Spleen (tissue), 11 donors: Measurements from ENCODE around the gene S100A6. TPM values are rescaled to one million over a fixed set of nuclear protein-coding genes. Genes with fewer than 3 reads are reported as not detected.
A peak's percentile ranks its signal among the peaks of the same experiment; 100 is the strongest.

Experiments used
- DNase-seq: peaks from one replicate; pipeline ENCODE4 v3.0.0-alpha.2; 2020
- H3K27ac ChIP-seq, 8 donors: fragments of 200-600 bp; sonication (generic) in 7 of 8; 1 replicate in 4 of 8; 2 replicates in 4 of 8; pipeline versions ENCODE4 v1.5.0 to v1.8.0; 2016 to 2021; ENCODE audit warnings: inconsistent platforms in 4 of 8, mild to moderate bottlenecking in 4 of 8, moderate library complexity in 1 of 8
- H3K27me3 ChIP-seq, 7 donors: fragments of 200-600 bp; sonication (generic) in 6 of 7; replicated peaks in 1 of 7; 1 replicate in 4 of 7; 2 replicates in 3 of 7; pipeline versions ENCODE4 v1.5.0 to v1.8.0; 2016 to 2021; ENCODE audit warnings: inconsistent platforms in 3 of 7, mild to moderate bottlenecking in 1 of 7
- H3K36me3 ChIP-seq, 6 donors: fragments of 200-600 bp; sonication (generic) in 5 of 6; 1 replicate in 4 of 6; 2 replicates in 2 of 6; pipeline versions ENCODE4 v1.5.0 to v1.8.0; 2016 to 2021; ENCODE audit warnings: inconsistent platforms in 2 of 6
- H3K4me1 ChIP-seq, 6 donors: fragments of 200-600 bp; sonication (generic) in 5 of 6; 1 replicate in 3 of 6; 2 replicates in 3 of 6; pipeline versions ENCODE4 v1.5.0 to v1.8.0; 2016 to 2021; ENCODE audit warnings: inconsistent platforms in 3 of 6
- H3K4me3 ChIP-seq, 8 donors: fragments of 200-600 bp; sonication (generic) in 7 of 8; 1 replicate in 4 of 8; 2 replicates in 4 of 8; pipeline versions ENCODE4 v1.5.0 to v1.8.0; 2016 to 2021; ENCODE audit warnings: inconsistent platforms in 4 of 8, mild to moderate bottlenecking in 4 of 8, moderate library complexity in 2 of 8
- H3K9me3 ChIP-seq, 8 donors: fragments of 200-600 bp; sonication (generic) in 7 of 8; 1 replicate in 4 of 8; 2 replicates in 4 of 8; pipeline versions ENCODE4 v1.5.0 to v1.8.0; 2016 to 2021; ENCODE audit warnings: inconsistent platforms in 4 of 8
- POLR2A ChIP-seq, 3 donors: fragments of 450-650 bp; IDR thresholded peaks; one replicate each; pipeline ENCODE4 v1.5.1; 2017; ENCODE audit warnings: antibody characterized with exemption in 3 of 3, mild to moderate bottlenecking in 1 of 3
- POLR2AphosphoS5 ChIP-seq, 3 donors: sonication (generic); formaldehyde crosslinking; IDR thresholded peaks; one replicate each; pipeline ENCODE4 v1.5.1; 2017; ENCODE audit warnings: antibody characterized with exemption in 3 of 3
- WGBS, 5 donors: extraction: QIAGEN DNeasy Blood & Tissue Kit in 3 of 5; methylation state at CpG; one replicate each; pipeline versions ENCODE4 v1.1.5 to v1.1.7; 2013 to 2018; 5-methylcytosine and 5-hydroxymethylcytosine counted together
- intact Hi-C: fragments of 100-400 bp; cut with DNase I; formaldehyde crosslinking; loops from one replicate; pipeline ENCODE4 v1.15.0; 2023; ENCODE audit warnings: low total_unique reads
- polyA plus RNA-seq, 3 donors: library from polyadenylated mRNA; stranded (reverse); fragments of 200-250 nt; gene quantifications; one replicate each; pipeline ENCODE4 v1.2.1, GENCODE V29; 2013
- total RNA-seq, 7 donors: library from RNA; depleted of rRNA in 3 of 7; stranded (reverse); fragments of >200 nt in 3 of 7; fragmentation: NEBNext Ultra II Directional in 4 of 7; extraction: Animal tissue kit (Norgen Biotek cat#: 25700) in 4 of 7; gene quantifications; one replicate each; pipeline versions ENCODE4 v1.1.0 to v1.2.1, GENCODE V29; 2016 to 2021
- TF ChIP-seq, protein P1 (sequence below), 11 experiments: fragments of 200-600 bp in 7 of 11; fragments of 450-650 bp in 4 of 11; sonication (generic) in 4 of 11; IDR thresholded peaks in 8 of 11; conservative IDR thresholded peaks in 3 of 11; 1 replicate in 7 of 11; 2 replicates in 4 of 11; pipeline versions ENCODE4 v1.4.0 to v1.8.0; 2016 to 2021; ENCODE audit warnings: antibody characterized with exemption in 11 of 11, inconsistent platforms in 4 of 11, mild to moderate bottlenecking in 1 of 11
- donor health status: healthy with polysubstance abuse.
- donor health status: DM: no; HTN: no; CAD: no; lungs with moderate emphysema.
- donor health status: DM: no; HTN: no; CAD: no.
- donor health status: Bipolar disorder and iron deficiency.
- donor health status: healthy.
- donor health status: DM: no; HTN: no; CAD: no.
- donor health status: DM: yes; HTN: yes; CAD: no.

S100A6 gene
- total and polyA plus RNA-seq, 10 donors = 121 to 779 (median 226) TPM

DNA sequence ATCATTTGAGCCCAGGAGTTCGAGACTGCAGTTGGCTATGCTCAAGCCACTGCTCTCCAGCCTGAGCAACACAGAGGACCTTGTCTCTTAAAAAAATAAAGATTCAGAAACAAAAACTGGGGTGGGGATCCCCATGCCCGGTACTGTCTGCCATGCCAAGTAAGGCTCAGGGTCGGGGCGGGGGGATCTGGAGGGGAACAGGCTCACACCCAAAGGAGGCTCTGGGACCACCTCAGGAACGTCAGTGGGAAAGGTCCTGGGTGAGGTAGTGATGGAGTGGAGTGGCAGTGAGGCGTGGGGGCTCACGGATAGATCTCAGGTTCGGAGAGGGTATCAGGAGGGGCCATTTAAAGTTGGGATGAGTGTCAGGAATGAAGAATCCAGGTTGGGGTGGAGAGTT is 10.6 kb upstream of the S100A6 start:
- no peak for TF ChIP-seq POLR2AphosphoS5 (IDR thresholded peaks at IDR 0.05)
- TF ChIP-seq, protein P1, sequence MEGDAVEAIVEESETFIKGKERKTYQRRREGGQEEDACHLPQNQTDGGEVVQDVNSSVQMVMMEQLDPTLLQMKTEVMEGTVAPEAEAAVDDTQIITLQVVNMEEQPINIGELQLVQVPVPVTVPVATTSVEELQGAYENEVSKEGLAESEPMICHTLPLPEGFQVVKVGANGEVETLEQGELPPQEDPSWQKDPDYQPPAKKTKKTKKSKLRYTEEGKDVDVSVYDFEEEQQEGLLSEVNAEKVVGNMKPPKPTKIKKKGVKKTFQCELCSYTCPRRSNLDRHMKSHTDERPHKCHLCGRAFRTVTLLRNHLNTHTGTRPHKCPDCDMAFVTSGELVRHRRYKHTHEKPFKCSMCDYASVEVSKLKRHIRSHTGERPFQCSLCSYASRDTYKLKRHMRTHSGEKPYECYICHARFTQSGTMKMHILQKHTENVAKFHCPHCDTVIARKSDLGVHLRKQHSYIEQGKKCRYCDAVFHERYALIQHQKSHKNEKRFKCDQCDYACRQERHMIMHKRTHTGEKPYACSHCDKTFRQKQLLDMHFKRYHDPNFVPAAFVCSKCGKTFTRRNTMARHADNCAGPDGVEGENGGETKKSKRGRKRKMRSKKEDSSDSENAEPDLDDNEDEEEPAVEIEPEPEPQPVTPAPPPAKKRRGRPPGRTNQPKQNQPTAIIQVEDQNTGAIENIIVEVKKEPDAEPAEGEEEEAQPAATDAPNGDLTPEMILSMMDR (IDR thresholded peaks at IDR 0.05 in 8 of 11, conservative IDR thresholded peaks at IDR 0.05 in 3 of 11) = no peak
- TF ChIP-seq POLR2A (IDR thresholded peaks at IDR 0.05) = no peak

DNA sequence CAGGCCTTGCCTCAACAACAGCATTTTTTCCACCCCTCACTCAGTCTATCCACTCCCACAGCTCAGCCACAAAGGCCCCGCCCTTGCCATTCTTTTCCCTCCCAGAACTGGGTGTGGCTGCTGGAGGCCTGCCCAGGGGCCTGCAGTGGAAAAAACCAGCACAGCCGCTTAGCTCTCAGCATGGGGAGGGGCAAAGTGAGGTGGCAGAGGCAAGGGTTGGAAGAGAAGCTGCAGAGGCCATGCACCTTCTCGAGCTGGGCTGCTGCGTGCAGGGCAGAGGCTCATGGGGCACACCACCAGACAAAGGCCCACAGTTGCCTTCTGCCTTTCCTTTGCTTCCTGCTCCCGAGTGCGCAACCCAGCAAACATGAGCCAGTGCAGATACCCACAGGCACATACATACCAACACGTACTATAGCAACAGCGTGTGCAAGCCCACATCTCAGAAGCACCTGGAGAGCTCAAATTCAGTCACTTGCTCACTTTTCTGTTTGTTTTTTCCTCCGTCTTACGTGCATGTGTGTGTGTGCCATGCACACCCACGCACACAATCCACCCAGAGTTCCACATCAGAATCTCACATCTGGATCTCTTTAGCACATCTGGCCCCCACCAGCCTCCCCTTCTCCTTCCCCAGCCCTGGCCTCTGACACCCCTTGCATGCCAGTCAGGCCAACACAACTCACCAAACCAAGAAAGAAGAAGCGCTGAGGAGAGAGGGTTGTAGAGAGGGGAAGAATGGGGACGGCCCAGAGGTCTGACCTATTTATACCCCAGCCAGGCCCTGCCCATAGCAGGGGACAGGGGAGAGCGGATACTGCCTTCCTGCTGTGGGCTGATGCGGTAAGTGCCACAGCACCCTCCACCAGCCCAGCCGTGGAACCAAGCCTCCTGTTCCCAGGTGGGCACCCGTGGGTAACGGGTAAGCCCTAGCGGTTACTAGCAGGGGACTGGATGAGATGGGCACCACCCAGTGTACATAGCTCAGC is 9.6 kb upstream of the S100A6 start, which contains the start of gene S100A4:
S100A4 (minus strand) TSS at position 740 of the 989 bp plus-strand sequence. CDS start 1,012 bp downstream, outside the sequence.
- intact Hi-C loops = no loop called here

More for the DNA sequence above, 10.6 kb upstream of the S100A6 start:
- intact Hi-C loops = no loop called here
- H3K36me3 ChIP-seq = peaks cover 0 to 26% (median 0%) of the 10 kb centered on the region in 6 donors
- 90 to 96% (median 91%) methylated on average over 8 of the region's 8 CpGs for WGBS, 5 donors
- DNase-seq = peak; percentile 67
- peak overlapping the region in 2 of 8 donors; percentile 60 to 76 for H3K4me3 ChIP-seq
- no peaks in the 10 kb centered on the region for H3K27me3 ChIP-seq
- peak overlapping the region; percentile 74 to 93 (median 84) for H3K27ac ChIP-seq
- peaks cover 24 to 100% (median 75%) of the 10 kb centered on the region in 6 donors for H3K4me1 ChIP-seq
- no peaks in the 10 kb centered on the region for H3K9me3 ChIP-seq

DNA sequence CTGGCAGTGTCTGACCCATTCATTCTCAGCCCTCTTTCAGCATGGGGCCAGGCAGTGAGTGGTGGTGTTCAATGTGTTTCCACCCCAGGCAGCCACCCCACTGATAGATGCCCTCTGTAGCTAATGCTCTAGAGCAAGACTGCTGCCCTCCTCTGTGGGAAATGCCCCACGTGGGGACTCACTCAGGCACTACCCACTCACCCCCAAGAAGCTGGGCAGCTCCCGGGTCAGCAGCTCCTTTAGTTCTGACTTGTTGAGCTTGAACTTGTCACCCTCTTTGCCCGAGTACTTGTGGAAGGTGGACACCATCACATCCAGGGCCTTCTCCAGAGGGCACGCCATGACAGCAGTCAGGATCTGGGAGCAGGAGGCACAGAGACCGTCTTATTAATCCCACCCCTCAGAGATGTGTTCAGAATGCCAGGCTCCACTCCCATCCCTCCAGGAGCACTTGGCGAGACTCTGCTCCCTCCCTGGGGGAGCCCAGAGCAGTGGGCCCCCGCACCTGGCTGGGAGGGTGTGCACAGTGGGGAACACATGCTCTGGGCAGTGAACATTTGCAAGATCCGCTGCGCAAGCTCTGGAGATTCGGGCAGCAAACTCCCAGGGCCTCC is 8.8 kb upstream of the S100A6 start:
- TF ChIP-seq, protein P1 (IDR thresholded peaks at IDR 0.05 in 8 of 11, conservative IDR thresholded peaks at IDR 0.05 in 3 of 11) = no peak
- no peak for TF ChIP-seq POLR2AphosphoS5 (IDR thresholded peaks at IDR 0.05)
- no peak for TF ChIP-seq POLR2A (IDR thresholded peaks at IDR 0.05)
- H3K27me3 ChIP-seq = no peaks in the 10 kb centered on the region
- peaks cover 30 to 100% (median 85%) of the 10 kb centered on the region in 6 donors for H3K4me1 ChIP-seq
- intact Hi-C loops = no loop called here
- peaks cover 0 to 26% (median 0%) of the 10 kb centered on the region in 6 donors for H3K36me3 ChIP-seq
- H3K27ac ChIP-seq = peak overlapping the region; percentile 74 to 93 (median 84)
- DNase-seq = no peak
- no peaks in the 10 kb centered on the region for H3K9me3 ChIP-seq
- WGBS, 5 donors = 45 to 70% (median 54%) methylated on average over 9 to 10 of the region's 10 CpGs
- H3K4me3 ChIP-seq = peak overlapping the region; percentile 9 to 76 (median 52)

More for the DNA sequence above, 9.6 kb upstream of the S100A6 start, which contains the start of gene S100A4:
- Histone ChIP-seq H3K4me3 (peak within 1 kb of the TSS; percentile 40 to 76 (median 52)), H3K27me3 (no peaks in the 10 kb centered on the region), H3K9me3 (no peaks in the 10 kb centered on the region), H3K4me1 (peaks cover 30 to 100% (median 81%) of the 10 kb centered on the region in 6 donors), H3K27ac (peak within 1 kb of the TSS; percentile 74 to 93 (median 84)), H3K36me3 (peaks cover 0 to 26% (median 0%) of the 10 kb centered on the region in 6 donors)
- 13 to 28% (median 21%) methylated on average over 19 of the region's 19 CpGs for WGBS, 5 donors
- TF ChIP-seq POLR2AphosphoS5 (IDR thresholded peaks at IDR 0.05) (peak; percentile 76 to 95 (median 82)), POLR2A (IDR thresholded peaks at IDR 0.05) (peak in 2 of 3 donors; percentile 27 to 74)
- TF ChIP-seq, protein P1 (IDR thresholded peaks at IDR 0.05 in 8 of 11, conservative IDR thresholded peaks at IDR 0.05 in 3 of 11) = no peak
- DNase-seq = peak; percentile 93
